ENCODE measurements around the gene BLM. TPM values are rescaled to one million over a fixed set of nuclear protein-coding genes. Genes with fewer than 3 reads are reported as not detected.

BLM gene
- total RNA-seq, 4 donors from 2014 or later = 0.72 to 2.4 (median 0.84) TPM

DNA sequence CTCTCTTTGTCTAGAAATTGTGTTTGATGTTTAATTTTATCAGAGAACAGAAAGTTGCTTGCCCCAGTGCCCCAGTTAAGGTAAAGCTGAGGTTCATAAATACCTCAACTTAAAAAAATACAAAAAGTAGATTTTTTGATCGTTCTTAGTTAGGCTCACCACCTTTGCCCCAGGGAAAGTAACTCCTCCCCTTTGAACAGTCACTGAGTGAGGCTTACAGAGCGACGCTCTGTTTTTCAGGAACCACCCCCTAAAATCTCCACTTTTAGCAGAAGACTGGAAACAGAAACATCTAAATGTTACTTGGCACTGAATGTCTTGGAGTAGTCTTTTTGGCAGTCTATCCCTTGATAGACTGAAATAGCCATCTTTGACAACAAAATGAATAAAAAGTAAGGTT is 24.9 kb downstream of the BLM start:
- no peak for TF ChIP-seq POLR2A (IDR thresholded peaks at IDR 0.05)
- TF ChIP-seq EP300 (IDR thresholded peaks at IDR 0.05) = no peak
- TF ChIP-seq POLR2AphosphoS5 (IDR thresholded peaks at IDR 0.05) = no peak
- TF ChIP-seq CTCF (IDR thresholded peaks at IDR 0.05) = no peak
- no peak overlapping the region for H3K27ac ChIP-seq
- no peak for DNase-seq (ENCODE audit: low spot score in 2 of 2)
- no peak overlapping the region for H3K4me3 ChIP-seq
- no peaks in the 10 kb centered on the region for H3K27me3 ChIP-seq
- no peaks in the 10 kb centered on the region for H3K9me3 ChIP-seq
- H3K4me1 ChIP-seq = no peaks in the 10 kb centered on the region
- no peaks in the 10 kb centered on the region for H3K36me3 ChIP-seq
- 34% methylated on average over 3 of the region's 3 CpGs for WGBS

DNA sequence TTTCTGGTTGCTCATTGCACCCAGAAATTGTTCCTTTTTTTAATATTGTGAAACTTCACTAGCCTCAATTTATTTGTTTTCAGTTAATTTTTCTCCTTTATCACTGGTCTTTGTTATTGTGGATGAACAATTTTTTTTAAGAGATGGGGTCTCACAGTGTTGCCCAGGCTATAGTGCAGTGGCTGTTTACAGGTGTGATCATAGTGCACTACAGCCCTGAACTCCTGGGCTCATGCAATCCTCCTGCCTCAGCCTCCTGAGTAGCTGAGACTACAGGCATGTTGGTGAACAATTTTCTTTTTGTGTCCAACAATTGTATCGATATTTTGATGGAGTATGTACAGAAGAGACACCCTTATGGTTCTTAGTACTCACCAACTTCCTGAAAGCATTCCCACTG is 26.3 kb downstream of the BLM start:
- H3K36me3 ChIP-seq = no peaks in the 10 kb centered on the region
- no peak overlapping the region for H3K4me3 ChIP-seq
- TF ChIP-seq CTCF (IDR thresholded peaks at IDR 0.05) = no peak
- TF ChIP-seq POLR2A (IDR thresholded peaks at IDR 0.05) = no peak
- no peak for TF ChIP-seq POLR2AphosphoS5 (IDR thresholded peaks at IDR 0.05)
- TF ChIP-seq EP300 (IDR thresholded peaks at IDR 0.05) = no peak
- DNase-seq (ENCODE audit: low spot score in 2 of 2) = no peak
- H3K27ac ChIP-seq = no peak overlapping the region
- no peaks in the 10 kb centered on the region for H3K27me3 ChIP-seq
- no peaks in the 10 kb centered on the region for H3K4me1 ChIP-seq
- 39% methylated on average over 1 of the region's 1 CpG for WGBS
- H3K9me3 ChIP-seq = no peaks in the 10 kb centered on the region

- H3K9me3 ChIP-seq = no peaks in the 10 kb centered on the region
- TF ChIP-seq POLR2A (IDR thresholded peaks at IDR 0.05) (no peak), EP300 (IDR thresholded peaks at IDR 0.05) (no peak), CTCF (IDR thresholded peaks at IDR 0.05) (no peak), POLR2AphosphoS5 (IDR thresholded peaks at IDR 0.05) (no peak)
- H3K36me3 ChIP-seq = no peaks in the 10 kb centered on the region
- no peaks in the 10 kb centered on the region for H3K27me3 ChIP-seq
- no peak overlapping the region for H3K27ac ChIP-seq
- no peaks in the 10 kb centered on the region for H3K4me1 ChIP-seq
- 93% methylated on average over 8 of the region's 8 CpGs for WGBS
- H3K4me3 ChIP-seq = no peak overlapping the region
- DNase-seq (ENCODE audit: low spot score in 2 of 2) = no peak
These were observed 27.7 kb downstream of the BLM start for GRCh38 chr15:90744759-90745402.

GRCh38 chr15:90749754-90750153 is 32.6 kb downstream of the BLM start:
- no peak for DNase-seq (ENCODE audit: low spot score in 2 of 2)
- Histone ChIP-seq H3K4me1 (no peaks in the 10 kb centered on the region), H3K27me3 (no peaks in the 10 kb centered on the region), H3K27ac (no peak overlapping the region), H3K36me3 (no peaks in the 10 kb centered on the region), H3K9me3 (no peaks in the 10 kb centered on the region), H3K4me3 (no peak overlapping the region)
- TF ChIP-seq POLR2AphosphoS5 (IDR thresholded peaks at IDR 0.05) (no peak), EP300 (IDR thresholded peaks at IDR 0.05) (no peak), POLR2A (IDR thresholded peaks at IDR 0.05) (no peak), CTCF (IDR thresholded peaks at IDR 0.05) (no peak)
- 79% methylated on average over 3 of the region's 3 CpGs for WGBS

DNA sequence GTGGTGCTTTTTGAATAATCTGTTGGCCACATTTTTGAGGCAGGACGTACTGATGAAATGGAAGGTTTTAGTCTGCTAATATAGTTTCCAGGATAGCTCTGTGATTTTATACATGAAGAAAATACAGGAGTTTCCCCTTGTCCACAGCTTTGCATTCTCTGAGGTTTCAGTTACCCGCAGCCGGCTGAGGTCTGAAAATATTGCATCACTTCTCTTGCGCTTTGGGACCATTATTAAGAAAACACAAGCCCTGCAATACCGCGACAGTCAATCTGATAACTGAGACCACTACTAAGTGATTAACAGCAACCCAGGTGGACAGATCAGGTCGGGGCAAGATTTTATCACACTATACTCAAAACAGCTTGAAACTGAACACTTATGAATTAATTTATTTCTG is 33.0 kb downstream of the BLM start:
- WGBS = 86% methylated on average over 7 of the region's 7 CpGs

More for the DNA sequence above, 33.0 kb downstream of the BLM start:
- H3K4me1 ChIP-seq = no peaks in the 10 kb centered on the region
- no peaks in the 10 kb centered on the region for H3K27me3 ChIP-seq
- no peaks in the 10 kb centered on the region for H3K36me3 ChIP-seq
- TF ChIP-seq CTCF (IDR thresholded peaks at IDR 0.05) = no peak
- no peak for TF ChIP-seq EP300 (IDR thresholded peaks at IDR 0.05)
- no peak for TF ChIP-seq POLR2AphosphoS5 (IDR thresholded peaks at IDR 0.05)
- TF ChIP-seq POLR2A (IDR thresholded peaks at IDR 0.05) = no peak
- no peak overlapping the region for H3K4me3 ChIP-seq
- no peaks in the 10 kb centered on the region for H3K9me3 ChIP-seq
- H3K27ac ChIP-seq = no peak overlapping the region
- no peak for DNase-seq (ENCODE audit: low spot score in 2 of 2)

Data from suprapubic skin (tissue), 4 donors.